ENCODE results near the gene NUP210L.

The NUP210L gene

GRCh38 chr1:154178911-154179811, 24.3 kb upstream of the NUP210L start:
- TF ChIP-seq, protein P1, sequence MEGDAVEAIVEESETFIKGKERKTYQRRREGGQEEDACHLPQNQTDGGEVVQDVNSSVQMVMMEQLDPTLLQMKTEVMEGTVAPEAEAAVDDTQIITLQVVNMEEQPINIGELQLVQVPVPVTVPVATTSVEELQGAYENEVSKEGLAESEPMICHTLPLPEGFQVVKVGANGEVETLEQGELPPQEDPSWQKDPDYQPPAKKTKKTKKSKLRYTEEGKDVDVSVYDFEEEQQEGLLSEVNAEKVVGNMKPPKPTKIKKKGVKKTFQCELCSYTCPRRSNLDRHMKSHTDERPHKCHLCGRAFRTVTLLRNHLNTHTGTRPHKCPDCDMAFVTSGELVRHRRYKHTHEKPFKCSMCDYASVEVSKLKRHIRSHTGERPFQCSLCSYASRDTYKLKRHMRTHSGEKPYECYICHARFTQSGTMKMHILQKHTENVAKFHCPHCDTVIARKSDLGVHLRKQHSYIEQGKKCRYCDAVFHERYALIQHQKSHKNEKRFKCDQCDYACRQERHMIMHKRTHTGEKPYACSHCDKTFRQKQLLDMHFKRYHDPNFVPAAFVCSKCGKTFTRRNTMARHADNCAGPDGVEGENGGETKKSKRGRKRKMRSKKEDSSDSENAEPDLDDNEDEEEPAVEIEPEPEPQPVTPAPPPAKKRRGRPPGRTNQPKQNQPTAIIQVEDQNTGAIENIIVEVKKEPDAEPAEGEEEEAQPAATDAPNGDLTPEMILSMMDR (IDR thresholded peaks at IDR 0.05; ENCODE audit: low read depth, low read length), result no peak
- DNase-seq (ENCODE audit: extremely low read depth, low read depth), result no peak

DNA sequence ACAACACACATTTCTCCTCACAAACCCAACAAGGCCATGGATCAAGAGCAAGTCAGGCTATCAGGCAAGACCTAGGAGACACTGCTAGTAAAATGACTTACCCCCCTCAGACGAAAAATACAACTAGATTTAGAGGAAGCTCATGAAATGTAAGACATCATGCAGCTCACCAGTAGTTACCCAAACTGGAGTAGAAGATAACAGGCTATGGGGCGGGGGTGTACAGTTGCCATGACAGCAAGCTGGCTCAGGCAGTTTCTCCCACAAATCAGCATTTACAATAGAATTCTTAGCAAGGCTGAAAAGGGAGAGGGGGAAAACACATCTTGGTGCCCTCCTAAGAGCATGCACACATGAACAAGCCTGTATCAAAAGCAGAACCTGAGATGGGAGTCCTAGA, 23.1 kb upstream of the NUP210L start:
- no peak for DNase-seq (ENCODE audit: extremely low read depth, low read depth)
- TF ChIP-seq, protein P1 (IDR thresholded peaks at IDR 0.05; ENCODE audit: low read depth, low read length), result no peak

- DNase-seq (ENCODE audit: extremely low read depth, low read depth), result no peak
- TF ChIP-seq, protein P1 (IDR thresholded peaks at IDR 0.05; ENCODE audit: low read depth, low read length), result no peak
Observed at GRCh38 chr1:154176337-154176736, 21.5 kb upstream of the NUP210L start.

DNA sequence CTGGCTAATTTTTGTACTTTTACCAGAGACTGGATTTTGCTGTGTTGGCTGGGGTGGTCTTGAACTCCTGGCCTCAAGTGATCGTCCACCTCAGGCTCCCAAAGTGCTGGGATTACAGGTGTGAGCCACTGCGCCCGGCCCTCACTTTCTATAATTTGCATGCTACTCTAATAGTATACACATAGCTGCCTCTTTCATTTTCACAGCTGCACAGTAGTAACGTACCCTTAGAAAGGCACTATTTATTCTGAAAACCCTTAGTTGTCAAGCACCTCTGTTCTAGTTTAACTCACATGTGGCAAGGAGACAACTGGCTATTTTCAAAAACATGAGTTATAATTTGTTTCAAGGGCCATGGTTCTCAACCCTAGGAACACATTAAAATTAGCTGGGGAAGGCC, 19.8 kb upstream of the NUP210L start:
- DNase-seq (ENCODE audit: extremely low read depth, low read depth), result no peak
- TF ChIP-seq, protein P1 (IDR thresholded peaks at IDR 0.05; ENCODE audit: low read depth, low read length), result no peak

- TF ChIP-seq, protein P1 (IDR thresholded peaks at IDR 0.05; ENCODE audit: low read depth, low read length), result no peak
- no peak for DNase-seq (ENCODE audit: extremely low read depth, low read depth)
Observed at GRCh38 chr1:154171880-154172279, 17.0 kb upstream of the NUP210L start.

- DNase-seq (ENCODE audit: extremely low read depth, low read depth), result no peak
- TF ChIP-seq, protein P1 (IDR thresholded peaks at IDR 0.05; ENCODE audit: low read depth, low read length), result no peak
Observed at GRCh38 chr1:154171223-154171583, 16.3 kb upstream of the NUP210L start.

DNA sequence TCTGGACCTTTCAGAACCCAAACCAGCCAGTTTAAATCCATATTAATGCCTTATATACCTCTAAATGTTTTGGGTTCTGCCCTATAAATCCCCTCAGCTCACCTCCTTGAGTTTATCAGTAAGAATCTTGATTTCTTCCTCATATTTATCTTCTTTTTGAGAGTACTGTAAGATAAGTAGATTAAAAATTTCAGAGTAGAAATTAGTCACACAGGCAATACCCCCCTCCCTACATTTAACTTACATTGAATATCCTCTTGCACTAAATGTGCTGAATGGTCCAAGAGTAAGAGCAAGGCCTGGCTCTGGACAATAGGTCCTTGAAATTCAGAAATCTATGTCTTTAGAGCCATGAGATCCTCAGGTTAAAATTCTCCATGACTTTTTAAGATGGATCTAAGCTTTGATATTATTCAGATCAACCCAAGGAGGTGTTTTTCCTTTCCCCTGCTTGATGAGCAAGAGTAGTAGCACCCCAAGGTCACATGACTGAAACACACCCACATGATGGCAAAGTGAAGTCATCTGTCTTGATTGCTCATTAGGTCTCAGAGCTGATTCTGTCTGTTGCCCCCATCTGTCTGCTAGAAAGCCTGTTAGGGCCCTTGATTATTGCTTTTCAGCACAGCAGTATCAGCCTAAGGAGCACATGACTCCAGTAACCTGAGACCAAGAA, 15.8 kb upstream of the NUP210L start:
- no peak for DNase-seq (ENCODE audit: extremely low read depth, low read depth)
- TF ChIP-seq, protein P1 (IDR thresholded peaks at IDR 0.05; ENCODE audit: low read depth, low read length), result no peak

Measured in AG09319 (cell line).